ENCODE data around the gene INPP4B.
"Not testable (repeated sequence)": the region's sequence is repeated elsewhere in the genome, so short reads cannot be mapped to it uniquely, and the experiment has no call there.

INPP4B gene

GRCh38 chr4:142809559-142809958 lies 36.5 kb downstream of the INPP4B start:
- Histone ChIP-seq H3K4me3 (ENCODE audit: low read depth in 1 of 5, low read length in 5 of 5) (no peak overlapping the region), H3K9ac (ENCODE audit: low read length in 5 of 5) (no peak overlapping the region), H3K27ac (ENCODE audit: low read depth, low read length) (no peak overlapping the region), H3K9me3 (ENCODE audit: control insufficient read depth in 5 of 5, low read length in 5 of 5) (no peaks in the 10 kb centered on the region), H3K4me1 (ENCODE audit: control insufficient read depth in 5 of 5, insufficient read depth in 5 of 5, low read length in 5 of 5) (no peaks in the 10 kb centered on the region), H3K27me3 (ENCODE audit: control insufficient read depth in 5 of 5, insufficient read depth in 4 of 5, low read length in 5 of 5) (no peaks in the 10 kb centered on the region), H3K36me3 (ENCODE audit: control insufficient read depth in 5 of 5, insufficient read depth in 5 of 5, low read length in 5 of 5) (no peaks in the 10 kb centered on the region)

GRCh38 chr4:142803879-142804278 lies 42.2 kb downstream of the INPP4B start:
- not testable (repeated sequence) for H3K9ac ChIP-seq (ENCODE audit: low read length in 5 of 5); H3K9me3 ChIP-seq (ENCODE audit: control insufficient read depth in 5 of 5, low read length in 5 of 5); H3K27ac ChIP-seq (ENCODE audit: low read depth, low read length); H3K4me3 ChIP-seq (ENCODE audit: low read depth in 1 of 5, low read length in 5 of 5); H3K4me1 ChIP-seq (ENCODE audit: control insufficient read depth in 5 of 5, insufficient read depth in 5 of 5, low read length in 5 of 5); H3K27me3 ChIP-seq (ENCODE audit: control insufficient read depth in 5 of 5, insufficient read depth in 4 of 5, low read length in 5 of 5); H3K36me3 ChIP-seq (ENCODE audit: control insufficient read depth in 5 of 5, insufficient read depth in 5 of 5, low read length in 5 of 5)

DNA sequence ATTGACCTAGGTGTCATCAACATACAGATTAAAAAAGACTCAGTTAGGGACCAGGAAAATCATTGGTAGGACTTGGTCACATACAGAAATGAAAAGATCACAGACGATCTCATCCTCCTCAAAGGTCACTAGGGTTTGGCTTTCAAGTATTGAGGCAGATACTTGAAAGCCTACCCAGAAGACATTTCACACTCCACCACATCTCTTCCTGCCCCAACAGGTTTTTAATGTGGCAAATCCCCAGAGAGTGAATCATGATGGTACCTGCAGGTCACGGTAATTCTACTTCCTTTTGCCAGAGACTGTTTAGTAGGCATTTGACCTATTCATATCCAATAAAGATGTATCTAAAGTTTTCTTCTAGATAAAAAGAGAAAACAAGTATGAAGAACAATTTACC lies 44.1 kb downstream of the INPP4B start:
- Histone ChIP-seq H3K27me3 (ENCODE audit: control insufficient read depth in 5 of 5, insufficient read depth in 4 of 5, low read length in 5 of 5) (no peaks in the 10 kb centered on the region), H3K4me3 (ENCODE audit: low read depth in 1 of 5, low read length in 5 of 5) (no peak overlapping the region), H3K9ac (ENCODE audit: low read length in 5 of 5) (no peak overlapping the region), H3K9me3 (ENCODE audit: control insufficient read depth in 5 of 5, low read length in 5 of 5) (no peaks in the 10 kb centered on the region), H3K36me3 (ENCODE audit: control insufficient read depth in 5 of 5, insufficient read depth in 5 of 5, low read length in 5 of 5) (no peaks in the 10 kb centered on the region), H3K4me1 (ENCODE audit: control insufficient read depth in 5 of 5, insufficient read depth in 5 of 5, low read length in 5 of 5) (no peaks in the 10 kb centered on the region), H3K27ac (ENCODE audit: low read depth, low read length) (no peak overlapping the region)

DNA sequence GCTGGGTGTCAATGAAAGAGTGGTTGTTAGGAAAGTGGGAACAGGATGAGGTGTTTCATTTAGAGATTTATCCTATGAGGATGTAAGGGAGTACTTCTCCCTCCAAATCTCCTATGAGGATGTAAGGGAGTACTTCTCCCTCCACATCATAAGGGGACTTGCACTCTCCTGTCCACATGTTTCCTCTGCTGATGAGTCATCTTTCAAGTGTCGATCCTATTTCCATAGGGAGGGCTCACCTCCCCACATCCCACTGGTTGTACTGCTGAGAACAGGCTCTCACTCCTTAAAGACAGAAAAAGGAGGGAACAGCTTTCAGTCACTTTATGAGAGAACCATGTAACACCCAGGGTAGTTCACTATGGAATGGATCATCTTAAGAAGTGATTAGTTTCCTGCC lies 65.0 kb downstream of the INPP4B start:
- H3K9me3 ChIP-seq (ENCODE audit: control insufficient read depth in 5 of 5, low read length in 5 of 5), result no peaks in the 10 kb centered on the region
- H3K4me3 ChIP-seq (ENCODE audit: low read depth in 1 of 5, low read length in 5 of 5), result no peak overlapping the region
- no peaks in the 10 kb centered on the region for H3K36me3 ChIP-seq (ENCODE audit: control insufficient read depth in 5 of 5, insufficient read depth in 5 of 5, low read length in 5 of 5)
- no peaks in the 10 kb centered on the region for H3K4me1 ChIP-seq (ENCODE audit: control insufficient read depth in 5 of 5, insufficient read depth in 5 of 5, low read length in 5 of 5)
- peaks cover 0 to 3% (median 0%) of the 10 kb centered on the region in 5 donors for H3K27me3 ChIP-seq (ENCODE audit: control insufficient read depth in 5 of 5, insufficient read depth in 4 of 5, low read length in 5 of 5)
- no peak overlapping the region for H3K27ac ChIP-seq (ENCODE audit: low read depth, low read length)
- H3K9ac ChIP-seq (ENCODE audit: low read length in 5 of 5), result no peak overlapping the region

- no peak overlapping the region for H3K27ac ChIP-seq (ENCODE audit: low read depth, low read length)
- no peak overlapping the region for H3K4me3 ChIP-seq (ENCODE audit: low read depth in 1 of 5, low read length in 5 of 5)
- no peaks in the 10 kb centered on the region for H3K9me3 ChIP-seq (ENCODE audit: control insufficient read depth in 5 of 5, low read length in 5 of 5)
- peaks cover 0 to 3% (median 0%) of the 10 kb centered on the region in 5 donors for H3K27me3 ChIP-seq (ENCODE audit: control insufficient read depth in 5 of 5, insufficient read depth in 4 of 5, low read length in 5 of 5)
- H3K9ac ChIP-seq (ENCODE audit: low read length in 5 of 5), result no peak overlapping the region
- H3K4me1 ChIP-seq (ENCODE audit: control insufficient read depth in 5 of 5, insufficient read depth in 5 of 5, low read length in 5 of 5), result no peaks in the 10 kb centered on the region
- no peaks in the 10 kb centered on the region for H3K36me3 ChIP-seq (ENCODE audit: control insufficient read depth in 5 of 5, insufficient read depth in 5 of 5, low read length in 5 of 5)
Observed at GRCh38 chr4:142778900-142779299, 67.2 kb downstream of the INPP4B start.

- H3K27ac ChIP-seq (ENCODE audit: low read depth, low read length), result no peak overlapping the region
- H3K9me3 ChIP-seq (ENCODE audit: control insufficient read depth in 5 of 5, low read length in 5 of 5), result no peaks in the 10 kb centered on the region
- H3K27me3 ChIP-seq (ENCODE audit: control insufficient read depth in 5 of 5, insufficient read depth in 4 of 5, low read length in 5 of 5), result peaks cover 0 to 3% (median 0%) of the 10 kb centered on the region in 5 donors
- H3K4me3 ChIP-seq (ENCODE audit: low read depth in 1 of 5, low read length in 5 of 5), result no peak overlapping the region
- no peak overlapping the region for H3K9ac ChIP-seq (ENCODE audit: low read length in 5 of 5)
- no peaks in the 10 kb centered on the region for H3K36me3 ChIP-seq (ENCODE audit: control insufficient read depth in 5 of 5, insufficient read depth in 5 of 5, low read length in 5 of 5)
- no peaks in the 10 kb centered on the region for H3K4me1 ChIP-seq (ENCODE audit: control insufficient read depth in 5 of 5, insufficient read depth in 5 of 5, low read length in 5 of 5)
Observed at GRCh38 chr4:142778430-142778829, 67.7 kb downstream of the INPP4B start.

DNA sequence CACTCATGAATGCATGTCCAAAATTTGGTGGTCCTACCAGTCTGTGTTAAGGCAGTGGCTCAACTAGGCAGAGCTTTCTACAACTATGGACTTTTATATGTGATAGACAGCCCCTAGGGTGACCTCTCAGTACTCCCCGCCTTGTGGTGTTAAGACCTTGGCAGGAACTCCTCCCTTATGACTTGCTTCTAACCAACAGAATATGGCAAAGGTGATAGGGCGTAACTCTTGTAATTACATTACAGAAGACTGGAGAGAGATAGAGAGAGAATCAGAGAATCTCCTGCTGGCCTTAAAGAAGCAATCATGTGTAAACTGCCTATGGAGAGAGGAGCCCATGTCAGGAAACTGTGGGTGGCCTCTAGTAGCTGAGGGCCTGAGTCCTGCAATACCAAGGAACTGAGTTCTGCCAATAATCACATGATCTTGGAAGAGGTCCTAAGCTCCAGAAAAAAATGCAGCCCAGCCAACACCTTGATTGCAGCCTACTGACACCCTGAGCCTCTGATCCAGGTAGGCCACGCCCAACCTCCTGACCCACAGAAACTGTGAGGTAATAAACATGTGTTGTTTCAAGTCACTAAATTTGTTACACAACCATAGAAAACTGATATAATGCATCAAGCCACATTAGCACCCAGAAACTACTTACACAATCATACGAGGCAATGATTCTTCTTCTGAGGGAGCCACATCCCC lies 68.9 kb downstream of the INPP4B start:
- H3K27me3 ChIP-seq (ENCODE audit: control insufficient read depth in 5 of 5, insufficient read depth in 4 of 5, low read length in 5 of 5), result peaks cover 0 to 3% (median 0%) of the 10 kb centered on the region in 5 donors
- H3K27ac ChIP-seq (ENCODE audit: low read depth, low read length), result no peak overlapping the region
- no peak overlapping the region for H3K9ac ChIP-seq (ENCODE audit: low read length in 5 of 5)
- no peaks in the 10 kb centered on the region for H3K9me3 ChIP-seq (ENCODE audit: control insufficient read depth in 5 of 5, low read length in 5 of 5)
- no peaks in the 10 kb centered on the region for H3K4me1 ChIP-seq (ENCODE audit: control insufficient read depth in 5 of 5, insufficient read depth in 5 of 5, low read length in 5 of 5)
- H3K36me3 ChIP-seq (ENCODE audit: control insufficient read depth in 5 of 5, insufficient read depth in 5 of 5, low read length in 5 of 5), result no peaks in the 10 kb centered on the region
- H3K4me3 ChIP-seq (ENCODE audit: low read depth in 1 of 5, low read length in 5 of 5), result no peak overlapping the region

GRCh38 chr4:142776026-142776425 lies 70.1 kb downstream of the INPP4B start:
- no peaks in the 10 kb centered on the region for H3K4me1 ChIP-seq (ENCODE audit: control insufficient read depth in 5 of 5, insufficient read depth in 5 of 5, low read length in 5 of 5)
- no peak overlapping the region for H3K4me3 ChIP-seq (ENCODE audit: low read depth in 1 of 5, low read length in 5 of 5)
- no peaks in the 10 kb centered on the region for H3K27me3 ChIP-seq (ENCODE audit: control insufficient read depth in 5 of 5, insufficient read depth in 4 of 5, low read length in 5 of 5)
- no peak overlapping the region for H3K27ac ChIP-seq (ENCODE audit: low read depth, low read length)
- no peaks in the 10 kb centered on the region for H3K9me3 ChIP-seq (ENCODE audit: control insufficient read depth in 5 of 5, low read length in 5 of 5)
- H3K36me3 ChIP-seq (ENCODE audit: control insufficient read depth in 5 of 5, insufficient read depth in 5 of 5, low read length in 5 of 5), result no peaks in the 10 kb centered on the region
- no peak overlapping the region for H3K9ac ChIP-seq (ENCODE audit: low read length in 5 of 5)

DNA sequence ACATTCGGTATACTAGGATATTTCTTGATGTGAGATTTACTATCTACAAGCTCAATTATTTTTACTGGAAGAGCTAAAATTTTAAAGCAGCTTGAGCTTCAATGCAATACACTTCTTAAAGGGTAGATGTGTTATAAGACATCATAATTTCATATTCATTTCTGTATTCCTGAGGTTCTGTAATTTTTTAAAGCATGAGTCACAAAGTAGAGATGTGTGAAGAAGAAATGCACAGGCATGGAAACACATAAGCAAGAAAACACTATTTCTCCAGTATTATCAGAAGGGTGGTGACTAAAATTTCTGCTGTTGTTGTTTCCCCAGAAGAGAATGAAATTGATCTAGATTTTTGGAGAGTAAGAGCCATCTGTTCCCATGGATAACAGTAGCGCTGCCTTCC lies 72.6 kb downstream of the INPP4B start:
- Histone ChIP-seq H3K4me1 (ENCODE audit: control insufficient read depth in 5 of 5, insufficient read depth in 5 of 5, low read length in 5 of 5) (no peaks in the 10 kb centered on the region), H3K27ac (ENCODE audit: low read depth, low read length) (no peak overlapping the region), H3K4me3 (ENCODE audit: low read depth in 1 of 5, low read length in 5 of 5) (no peak overlapping the region), H3K9me3 (ENCODE audit: control insufficient read depth in 5 of 5, low read length in 5 of 5) (no peaks in the 10 kb centered on the region), H3K36me3 (ENCODE audit: control insufficient read depth in 5 of 5, insufficient read depth in 5 of 5, low read length in 5 of 5) (no peaks in the 10 kb centered on the region), H3K27me3 (ENCODE audit: control insufficient read depth in 5 of 5, insufficient read depth in 4 of 5, low read length in 5 of 5) (no peaks in the 10 kb centered on the region), H3K9ac (ENCODE audit: low read length in 5 of 5) (no peak overlapping the region)

- Histone ChIP-seq H3K9me3 (ENCODE audit: control insufficient read depth in 5 of 5, low read length in 5 of 5) (no peaks in the 10 kb centered on the region), H3K9ac (ENCODE audit: low read length in 5 of 5) (no peak overlapping the region), H3K27me3 (ENCODE audit: control insufficient read depth in 5 of 5, insufficient read depth in 4 of 5, low read length in 5 of 5) (no peaks in the 10 kb centered on the region), H3K4me3 (ENCODE audit: low read depth in 1 of 5, low read length in 5 of 5) (no peak overlapping the region), H3K4me1 (ENCODE audit: control insufficient read depth in 5 of 5, insufficient read depth in 5 of 5, low read length in 5 of 5) (no peaks in the 10 kb centered on the region), H3K36me3 (ENCODE audit: control insufficient read depth in 5 of 5, insufficient read depth in 5 of 5, low read length in 5 of 5) (no peaks in the 10 kb centered on the region), H3K27ac (ENCODE audit: low read depth, low read length) (no peak overlapping the region)
Observed at GRCh38 chr4:142762280-142762679, 83.8 kb downstream of the INPP4B start.

Measured in subcutaneous abdominal adipose tissue (tissue), 5 donors.